HG02981 (cell line): ENCODE data around the gene ELN.
"Not testable (repeated sequence)": the region's sequence is repeated elsewhere in the genome, so short reads cannot be mapped to it uniquely, and the experiment has no call there.

Experiments
- ATAC-seq: cut with Tn5 transposase; IDR thresholded peaks from one replicate; pipeline ENCODE4 v1.9.1; 2021; ENCODE audit warnings: mild to moderate bottlenecking, moderate library complexity; ENCODE audit not compliant: unreplicated experiment

The ELN gene

GRCh38 chr7:74027683-74028320 is at the start of gene ELN:
TSS of gene ELN (plus strand) at chr7:74028173. CDS start at chr7:74028188, 15 bp downstream.
- ATAC-seq = no peak

- ATAC-seq = no peak
These were observed 49.1 kb upstream of the ELN start for GRCh38 chr7:73978661-73979563.

GRCh38 chr7:73979656-73980055 is 48.3 kb upstream of the ELN start:
- not testable (repeated sequence) for ATAC-seq

GRCh38 chr7:73980206-73980605 is 47.8 kb upstream of the ELN start:
- no peak for ATAC-seq

- no peak for ATAC-seq
These were observed 46.0 kb upstream of the ELN start for GRCh38 chr7:73981933-73982332.

- ATAC-seq = no peak
These were observed 44.4 kb upstream of the ELN start for GRCh38 chr7:73983437-73984164.

GRCh38 chr7:73984481-73985205 is 43.3 kb upstream of the ELN start:
- no peak for ATAC-seq

GRCh38 chr7:73985737-73986141 is 42.2 kb upstream of the ELN start:
- ATAC-seq = no peak

GRCh38 chr7:73986158-73986631 is 41.8 kb upstream of the ELN start:
- no peak for ATAC-seq

- no peak for ATAC-seq
These were observed 40.7 kb upstream of the ELN start for GRCh38 chr7:73987298-73987697.

GRCh38 chr7:73988197-73988596 is 39.8 kb upstream of the ELN start:
- ATAC-seq = no peak

- ATAC-seq = no peak
These were observed 36.4 kb upstream of the ELN start for GRCh38 chr7:73991522-73992100.

- ATAC-seq = no peak
These were observed 35.8 kb upstream of the ELN start for GRCh38 chr7:73992101-73992562.

- ATAC-seq = no peak
These were observed 34.0 kb upstream of the ELN start for GRCh38 chr7:73994023-73994422.

- ATAC-seq = no peak
These were observed 33.2 kb upstream of the ELN start for GRCh38 chr7:73994761-73995160.

GRCh38 chr7:73995330-73995729 is 32.6 kb upstream of the ELN start:
- no peak for ATAC-seq

- ATAC-seq = no peak
These were observed 32.0 kb upstream of the ELN start for GRCh38 chr7:73995821-73996511.

GRCh38 chr7:73997056-73997455 is 30.9 kb upstream of the ELN start:
- ATAC-seq = no peak

GRCh38 chr7:73999664-74000435 is 28.1 kb upstream of the ELN start:
- ATAC-seq = no peak
